K562 (cell line): ENCODE data around the gene COQ8B. TPM values are rescaled to one million over a fixed set of nuclear protein-coding genes. Genes with fewer than 3 reads are reported as not detected.
A peak's percentile ranks its signal among the peaks of the same experiment; 100 is the strongest.

ENCODE experiments used
- ATAC-seq: fragments of 200-7000 bp; cut with Tn5 transposase; 3 replicates; pipeline ENCODE4 v1.9.1; 2020; ENCODE audit warnings: moderate library complexity
- BruUV-seq: library from RNA; stranded (reverse); fragments of 400-500 nt; replicated peaks from 2 replicates; lab custom pipeline; 2021; lab: Mats Ljungman, UMichigan
- CTCF ChIA-PET: fragments of 300-600 bp; formaldehyde crosslinking; extraction: SDS; loops from one replicate; lab custom pipeline; 2021; ENCODE audit warnings: low intra/inter-chr PET ratio; lab: Yijun Ruan, JAX
- POLR2A ChIA-PET: fragments of 300-600, 350-650 bp; sonication (Branson Sonifier 250); formaldehyde crosslinking; extraction: SDS; loops from one replicate; lab custom pipeline; 2021; ENCODE audit warnings: antibody characterized with exemption, inconsistent platforms; lab: Yijun Ruan, JAX
- DNase-seq, 4 experiments: peaks; one replicate each; pipeline versions ENCODE4 v3.0.0 to v3.0.0-alpha.2; 2011 to 2018; ENCODE audit warnings: low spot score in 3 of 4, mixed read lengths in 3 of 4; ENCODE audit errors: extremely low read depth in 1 of 4
- FAIRE-seq: peaks from 2 replicates; lab custom pipeline; 2011; peaks lifted over from hg19 to GRCh38; lab: Jason Lieb, UNC
- H2AFZ ChIP-seq: 2 replicates; pipeline ENCODE4 v1.6.0; 2011; ENCODE audit warnings: low read depth, low read length, control low read depth, inconsistent platforms
- H3K27ac ChIP-seq: fragments of 200-600 bp; 3 replicates; pipeline ENCODE4 v1.8.0; 2011; ENCODE audit warnings: low read depth, mild to moderate bottlenecking, control low read depth, inconsistent platforms, low read length, moderate library complexity, mixed read lengths; ENCODE audit errors: extremely low read depth
- H3K27me3 ChIP-seq, 2 experiments: fragments of 300-600 bp in 1 of 2; 2 replicates in 1 of 2; 3 replicates in 1 of 2; pipeline versions ENCODE4 v1.6.0 to v1.8.0; 2011; ENCODE audit warnings: inconsistent platforms in 2 of 2, low read length in 2 of 2, mild to moderate bottlenecking in 1 of 2, mixed read lengths in 1 of 2, moderate library complexity in 1 of 2; ENCODE audit not compliant: control insufficient read depth in 2 of 2, insufficient read depth in 2 of 2
- H3K36me3 ChIP-seq: fragments of 300-600 bp; 3 replicates; pipeline ENCODE4 v1.8.0; 2011; ENCODE audit warnings: mild to moderate bottlenecking, low read length, inconsistent platforms; ENCODE audit not compliant: control insufficient read depth, insufficient read depth
- H3K4me1 ChIP-seq, 2 experiments: fragments of 200-600 bp in 1 of 2; replicated peaks in 1 of 2; 2 replicates in 1 of 2; 3 replicates in 1 of 2; pipeline versions ENCODE4 v1.5.1 to v1.8.0; 2011; ENCODE audit warnings: inconsistent platforms in 2 of 2, low read length in 2 of 2, mild to moderate bottlenecking in 1 of 2, mixed read lengths in 1 of 2, moderate library complexity in 1 of 2; ENCODE audit not compliant: control insufficient read depth in 2 of 2, insufficient read depth in 2 of 2
- H3K4me2 ChIP-seq: 2 replicates; pipeline ENCODE4 v1.6.1; 2011; ENCODE audit warnings: low read length, control low read depth, inconsistent platforms, mixed read lengths; ENCODE audit not compliant: insufficient read depth
- H3K4me3 ChIP-seq: fragments of 200-600 bp; sonication (generic), shearing (Covaris generic); 2 replicates; pipeline ENCODE4 v1.5.1; 2016; ENCODE audit warnings: control low read depth, inconsistent platforms
- H3K79me2 ChIP-seq: fragments of 200-600 bp; 3 replicates; pipeline ENCODE4 v1.8.0; 2011; ENCODE audit warnings: low read length, inconsistent platforms; ENCODE audit not compliant: control insufficient read depth, insufficient read depth
- H3K9ac ChIP-seq, 2 experiments: 2 replicates each; pipeline versions ENCODE4 v1.6.0 to v1.6.1; 2011; ENCODE audit warnings: low read depth in 2 of 2, low read length in 2 of 2, control low read depth in 1 of 2, inconsistent platforms in 1 of 2, mild to moderate bottlenecking in 1 of 2, mixed read lengths in 1 of 2; ENCODE audit not compliant: insufficient read depth in 1 of 2
- H3K9me1 ChIP-seq: one replicate; pipeline ENCODE4 v1.6.0; 2011; ENCODE audit warnings: inconsistent platforms, mild to moderate bottlenecking, low read length, moderate library complexity; ENCODE audit not compliant: control insufficient read depth, insufficient read depth
- H3K9me3 ChIP-seq: replicated peaks from 2 replicates; pipeline ENCODE4 v1.5.1; 2011; ENCODE audit warnings: low read depth, low read length, inconsistent platforms; ENCODE audit not compliant: control insufficient read depth, insufficient read depth
- H4K20me1 ChIP-seq: replicated peaks from 2 replicates; pipeline ENCODE4 v1.6.1; 2011; ENCODE audit warnings: low read length, inconsistent platforms, mixed read lengths; ENCODE audit not compliant: control insufficient read depth, insufficient read depth
- MED1 ChIP-seq: sonication (generic); formaldehyde crosslinking; IDR thresholded peaks from 2 replicates; pipeline ENCODE4 v1.8.1; 2023; ENCODE audit warnings: missing genetic modification reagents, borderline replicate concordance
- NFIC ChIP-seq: fragments of 450-650 bp; IDR thresholded peaks from 2 replicates; pipeline ENCODE4 v1.6.1; 2017; ENCODE audit warnings: mild to moderate bottlenecking, inconsistent platforms
- POLR2G ChIP-seq: fragments of 200-400 bp; formaldehyde crosslinking; IDR thresholded peaks from 2 replicates; pipeline ENCODE4 v1.6.1; 2017; ENCODE audit warnings: low read depth, mild to moderate bottlenecking, antibody characterized with exemption, low read length, moderate library complexity
- SREBF1 ChIP-seq: fragments of 150-350 bp; IDR thresholded peaks from 2 replicates; pipeline ENCODE4 v1.6.1; 2014; ENCODE audit warnings: antibody characterized with exemption, low read depth, low read length, borderline replicate concordance
- ZNF121 ChIP-seq: sonication (generic); formaldehyde crosslinking; conservative IDR thresholded peaks from 2 replicates; pipeline ENCODE4 v1.8.0; 2022; ENCODE audit warnings: missing genetic modification reagents
- WGBS: fragments of 100-300 bp; shearing (Covaris generic); methylation state at CpG from one replicate; pipeline ENCODE4 v1.1.6; 2016; ENCODE audit warnings: low coverage, mixed read lengths; ENCODE audit not compliant: insufficient coverage; ENCODE audit errors: missing lambda C conversion rate; 5-methylcytosine and 5-hydroxymethylcytosine counted together
- in situ Hi-C: fragments of 300-500 bp; cut with MboI; formaldehyde crosslinking; loops from 4 replicates; pipeline ENCODE4 v1.15.0; 2018; ENCODE audit warnings: inconsistent platforms, mixed read lengths
- intact Hi-C: fragments of 100-400 bp; cut with micrococcal nuclease; formaldehyde crosslinking; loops from 2 replicates; pipeline ENCODE4 v1.14.2; 2022
- polyA plus RNA-seq, 8 experiments: library from polyadenylated mRNA; depleted of rRNA in 4 of 8; stranded (reverse) in 5 of 8; unstranded in 3 of 8; fragments of >200 nt; fragmentation: Nextera tagmentation in 2 of 8; fragmentation: Illumina TruSeq in 1 of 8; extraction: Ambion mirVana in 2 of 8; extraction: Trizol in 1 of 8; gene quantifications; 2 replicates each; pipeline versions ENCODE4 v1.2.1 to v1.2.3, GENCODE V29; 2011 to 2014; ENCODE audit warnings: inconsistent platforms in 1 of 8, missing spikeins in 1 of 8
- total RNA-seq, 7 experiments: library from RNA; depleted of rRNA in 6 of 7; stranded (reverse); fragments of >200 nt in 6 of 7; fragmentation: Illumina TruSeq in 2 of 7; extraction: Trizol in 2 of 7; gene quantifications; 2 replicates each; pipeline versions ENCODE4 v1.2.1 to v1.2.3, GENCODE V29; 2011 to 2021; ENCODE audit warnings: low replicate concordance in 1 of 7

The COQ8B gene
- total and polyA plus RNA-seq, 9 of the 15 experiments (the other 6 are each of a cell fraction or from before 2014, with no cell fraction given), result 0.41 to 32.3 (median 12.9) TPM

- Histone ChIP-seq H3K9me1 (no peaks in the 10 kb centered on the region), H3K36me3 (peaks cover 33% of the 10 kb centered on the region), H2AFZ (no peak overlapping the region), H3K79me2 (no peaks in the 10 kb centered on the region), H3K9me3 (no peaks in the 10 kb centered on the region), H3K4me1 (peaks cover 12 to 26% of the 10 kb centered on the region in 2 experiments; a peak in 4 of 5 replicates), H3K4me2 (no peak overlapping the region), H3K27me3 (no peaks in the 10 kb centered on the region), H3K4me3 (no peak overlapping the region), H4K20me1 (no peaks in the 10 kb centered on the region), H3K9ac (peak overlapping the region in 1 of 2 experiments; percentile 40; a peak in 2 of 4 replicates), H3K27ac (no peak overlapping the region)
- CTCF ChIA-PET, result no interaction called here
- WGBS, result 85% methylated on average over 9 of the region's 9 CpGs
- TF ChIP-seq MED1 (CRISPR knock-in tag) (no peak), NFIC (0 out of 2 replicates have a peak, but pooled peaks have one; percentile 15), POLR2G (peak; percentile 47)
- ATAC-seq (no peak), DNase-seq (no peak), FAIRE-seq (no peak)
- in situ Hi-C loops (no loop called here), intact Hi-C loops (no loop called here)
- no TSS peak for BruUV-seq
- POLR2A ChIA-PET, result interaction anchor here (0.6 to 1.3 kb wide), 4 partner anchors 9 to 390 kb away, joined by 3 to 5 read pairs (median 5); partner anchors contain the start of genes ACTMAP and NUMBL
Measured at GRCh38 chr19:40700083-40700482, 16.6 kb downstream of the COQ8B start.

DNA sequence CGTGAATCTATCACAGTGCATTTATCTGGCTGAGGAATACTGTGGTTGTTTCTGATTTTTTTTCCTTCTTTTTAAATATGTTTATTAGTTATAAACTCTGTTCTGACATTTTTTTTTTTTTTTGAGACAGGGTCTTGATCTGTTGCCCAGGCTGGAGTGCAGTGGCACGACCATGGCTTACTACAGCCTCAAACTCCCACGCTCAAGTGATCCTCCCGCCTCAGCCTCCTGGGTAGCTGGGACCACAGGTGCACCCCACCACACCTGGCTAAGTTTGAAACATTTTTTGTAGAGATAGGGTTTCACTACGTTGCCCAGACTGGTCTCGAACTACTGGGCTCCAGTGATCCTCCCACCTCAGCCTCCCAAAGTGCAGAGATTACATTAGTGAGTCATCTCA lies 19.7 kb downstream of the COQ8B start:
- no peak for TF ChIP-seq SREBF1
- TF ChIP-seq ZNF121, result peak; percentile 57; the same call in 1 of the 2 replicates
- TF ChIP-seq, all 486 proteins: peak for 1
- no peaks in the 10 kb centered on the region for H4K20me1 ChIP-seq
- no peak overlapping the region for H3K4me3 ChIP-seq
- no TSS peak for BruUV-seq
- intact Hi-C loops (no loop called here), in situ Hi-C loops (no loop called here)
- peaks cover 21% of the 10 kb centered on the region for H3K36me3 ChIP-seq
- FAIRE-seq, result no peak
- no peak overlapping the region for H3K4me2 ChIP-seq
- peaks cover 4 to 16% of the 10 kb centered on the region in 2 experiments for H3K4me1 ChIP-seq
- no peaks in the 10 kb centered on the region for H3K27me3 ChIP-seq
- H2AFZ ChIP-seq, result no peak overlapping the region
- H3K9me1 ChIP-seq, result no peaks in the 10 kb centered on the region
- 75% methylated on average over 6 of the region's 6 CpGs for WGBS
- ATAC-seq, result no peak
- ChIA-PET POLR2A (no interaction called here), CTCF (no interaction called here)
- H3K9ac ChIP-seq, result no peak overlapping the region
- H3K27ac ChIP-seq, result no peak overlapping the region
- no peak for DNase-seq
- H3K79me2 ChIP-seq, result no peaks in the 10 kb centered on the region
- H3K9me3 ChIP-seq, result no peaks in the 10 kb centered on the region
